Ovary (tissue), 9 donors: ENCODE data around the gene SSBP2. TPM values are rescaled to one million over a fixed set of nuclear protein-coding genes. Genes with fewer than 3 reads are reported as not detected.

Experiments
- DNase-seq, 5 donors: peaks; one replicate each; pipeline ENCODE4 v3.0.0-alpha.2; 2019 to 2020
- H3K27ac ChIP-seq, 2 donors: fragments of 200-600 bp; one replicate each; pipeline versions ENCODE4 v1.5.1 to v1.8.0; 2019 to 2022
- H3K27me3 ChIP-seq: fragments of 200-600 bp; one replicate; pipeline ENCODE4 v1.8.0; 2022
- H3K36me3 ChIP-seq: fragments of 200-600 bp; sonication (generic); one replicate; pipeline ENCODE4 v1.5.1; 2019
- H3K4me1 ChIP-seq: one replicate; pipeline ENCODE4 v1.8.1; 2013; ENCODE audit warnings: mild to moderate bottlenecking, moderate library complexity; ENCODE audit not compliant: insufficient read depth
- H3K4me3 ChIP-seq: fragments of 200-600 bp; sonication (generic); one replicate; pipeline ENCODE4 v1.5.1; 2017
- H3K9me3 ChIP-seq, 2 donors: fragments of 200-600 bp in 1 of 2; sonication (generic) in 1 of 2; one replicate each; pipeline versions ENCODE4 v1.5.1 to v1.8.1; 2013 to 2019; ENCODE audit warnings: mild to moderate bottlenecking in 1 of 2, moderate library complexity in 1 of 2
- EP300 ChIP-seq: sonication (generic); formaldehyde crosslinking; IDR thresholded peaks from one replicate; pipeline ENCODE4 v1.6.1; 2017; ENCODE audit warnings: antibody characterized with exemption
- POLR2A ChIP-seq: fragments of 450-650 bp; IDR thresholded peaks from one replicate; pipeline ENCODE4 v1.6.1; 2017; ENCODE audit warnings: antibody characterized with exemption, mild to moderate bottlenecking, moderate library complexity
- WGBS, 3 donors: extraction: QIAGEN DNeasy Blood & Tissue Kit in 1 of 3; methylation state at CpG; one replicate each; pipeline versions ENCODE4 v1.1.5 to v1.1.7; 2013 to 2017; 5-methylcytosine and 5-hydroxymethylcytosine counted together
- intact Hi-C, 4 donors: fragments of 100-400 bp; cut with DNase I; formaldehyde crosslinking; loops; one replicate each; pipeline versions ENCODE4 v1.11.0 to v1.15.1; 2022 to 2023
- polyA plus RNA-seq, 2 donors: library from polyadenylated mRNA; stranded (reverse); fragments of 200-250 nt in 1 of 2; fragments of 350-450 nt in 1 of 2; fragmentation: Illumina TruSeq in 1 of 2; extraction: RNeasy Lipid Tissue Mini Kit (QIAGEN cat#74804) in 1 of 2; gene quantifications; one replicate each; pipeline ENCODE4 v1.2.3, GENCODE V29; 2013 to 2014
- total RNA-seq, 7 donors: library from RNA; depleted of rRNA in 2 of 7; stranded (reverse); fragments of >200 nt in 2 of 7; fragmentation: NEBNext Ultra II Directional in 3 of 7; extraction: Animal tissue kit (Norgen Biotek cat#: 25700) in 3 of 7; gene quantifications; one replicate each; pipeline versions ENCODE4 v1.1.0 to v1.2.4, GENCODE V29; 2016 to 2023
- TF ChIP-seq, protein P1 (sequence below), 3 donors: fragments of 450-650 bp in 2 of 3; fragments of 200-600 bp in 1 of 3; IDR thresholded peaks; one replicate each; pipeline versions ENCODE4 v1.5.1 to v1.8.0; 2016 to 2022; ENCODE audit warnings: antibody characterized with exemption in 3 of 3, mild to moderate bottlenecking in 1 of 3
- donor health status: DM: no; HTN: no; CAD: no; lungs with moderate emphysema.
- donor health status: DM: no; HTN: no; CAD: no.
- donor health status: Bipolar disorder and iron deficiency.
- donor health status: DM: yes; HTN: yes; CAD: no.
- donor health status: DM: no; HTN: no; CAD: no.
- donor health status: DM: yes; HTN: yes; CAD: no.

The SSBP2 gene
- total and polyA plus RNA-seq, 9 donors, result 40.5 to 126 (median 78.2) TPM

DNA sequence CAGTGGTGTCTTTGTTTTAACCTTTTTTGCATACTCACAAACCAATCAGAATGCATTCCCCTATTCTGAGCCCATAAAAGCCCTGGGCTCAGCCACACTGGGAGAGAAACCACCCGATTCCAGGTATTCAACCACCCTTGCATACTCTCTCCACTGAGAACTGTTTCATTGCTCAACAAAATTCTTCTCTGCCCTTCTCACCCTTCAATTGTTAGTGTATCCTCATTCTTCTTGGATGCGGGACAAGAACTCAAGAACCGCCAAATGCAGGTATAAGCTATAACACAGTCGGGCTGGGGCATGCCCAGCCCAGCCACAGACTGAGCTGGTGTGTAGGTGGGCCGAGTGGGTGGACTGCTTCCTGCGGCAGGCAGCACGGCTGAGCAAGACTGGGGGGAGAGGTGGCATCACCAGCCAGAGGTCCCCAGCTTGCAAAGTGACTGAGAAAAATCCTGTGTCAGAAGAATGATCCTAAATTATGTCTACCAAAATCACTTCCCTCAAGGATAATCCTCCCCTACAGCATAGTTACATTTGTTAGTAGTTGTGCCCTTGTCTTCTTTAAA lies 141.0 kb downstream of the SSBP2 start:
- H3K36me3 ChIP-seq, result no peaks in the 10 kb centered on the region
- intact Hi-C loops, result no loop called here
- H3K27me3 ChIP-seq, result no peaks in the 10 kb centered on the region
- TF ChIP-seq, protein P1, sequence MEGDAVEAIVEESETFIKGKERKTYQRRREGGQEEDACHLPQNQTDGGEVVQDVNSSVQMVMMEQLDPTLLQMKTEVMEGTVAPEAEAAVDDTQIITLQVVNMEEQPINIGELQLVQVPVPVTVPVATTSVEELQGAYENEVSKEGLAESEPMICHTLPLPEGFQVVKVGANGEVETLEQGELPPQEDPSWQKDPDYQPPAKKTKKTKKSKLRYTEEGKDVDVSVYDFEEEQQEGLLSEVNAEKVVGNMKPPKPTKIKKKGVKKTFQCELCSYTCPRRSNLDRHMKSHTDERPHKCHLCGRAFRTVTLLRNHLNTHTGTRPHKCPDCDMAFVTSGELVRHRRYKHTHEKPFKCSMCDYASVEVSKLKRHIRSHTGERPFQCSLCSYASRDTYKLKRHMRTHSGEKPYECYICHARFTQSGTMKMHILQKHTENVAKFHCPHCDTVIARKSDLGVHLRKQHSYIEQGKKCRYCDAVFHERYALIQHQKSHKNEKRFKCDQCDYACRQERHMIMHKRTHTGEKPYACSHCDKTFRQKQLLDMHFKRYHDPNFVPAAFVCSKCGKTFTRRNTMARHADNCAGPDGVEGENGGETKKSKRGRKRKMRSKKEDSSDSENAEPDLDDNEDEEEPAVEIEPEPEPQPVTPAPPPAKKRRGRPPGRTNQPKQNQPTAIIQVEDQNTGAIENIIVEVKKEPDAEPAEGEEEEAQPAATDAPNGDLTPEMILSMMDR (IDR thresholded peaks at IDR 0.05), result no peak
- no peak for TF ChIP-seq POLR2A
- DNase-seq, result no peak
- no peak overlapping the region for H3K27ac ChIP-seq
- H3K9me3 ChIP-seq, result peaks cover 0 to 8% of the 10 kb centered on the region in 2 donors
- no peak overlapping the region for H3K4me3 ChIP-seq
- H3K4me1 ChIP-seq, result no peaks in the 10 kb centered on the region
- 97 to 99% (median 99%) methylated on average over 7 of the region's 7 CpGs for WGBS, 3 donors

DNA sequence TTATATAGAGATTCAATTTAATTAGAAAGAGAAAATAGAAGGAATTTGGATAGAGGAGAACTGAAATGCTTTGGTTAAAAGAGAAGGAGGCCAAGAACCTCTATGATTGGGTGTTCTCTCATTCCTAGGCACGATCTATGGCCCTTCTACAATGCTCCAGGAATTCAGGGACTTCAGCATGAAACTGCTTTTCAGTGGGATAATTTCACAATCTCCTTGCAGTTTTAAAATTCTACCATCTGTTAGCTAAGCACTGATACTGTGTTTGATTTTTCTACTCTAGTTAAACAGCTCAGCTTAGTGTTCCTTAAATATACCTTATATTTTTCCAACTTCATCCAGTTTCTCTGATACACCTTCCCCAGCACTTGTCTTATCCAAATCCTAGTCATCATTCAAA lies 141.9 kb downstream of the SSBP2 start:
- WGBS, 3 donors, result 78 to 96% (median 95%) methylated on average over 1 of the region's 1 CpG

DNA sequence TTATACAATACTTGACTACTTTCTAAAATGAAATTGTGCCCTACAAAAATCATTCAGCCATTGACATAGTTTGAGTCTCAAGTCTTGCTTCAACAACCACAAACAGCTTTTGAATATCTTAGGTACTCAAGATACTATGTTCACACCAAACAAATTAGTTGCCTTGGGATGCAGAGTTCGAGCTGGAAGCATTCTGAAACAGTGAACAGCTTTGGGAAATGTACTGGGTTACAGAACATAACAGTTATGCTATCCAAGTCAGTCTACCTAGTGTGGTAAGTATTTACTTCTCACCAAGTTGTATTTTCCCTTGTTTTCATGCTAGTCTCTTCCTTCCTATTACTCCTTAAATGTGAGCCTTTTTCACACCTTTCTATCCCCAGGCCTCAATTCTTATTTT lies 143.2 kb downstream of the SSBP2 start:
- Histone ChIP-seq H3K36me3 (no peaks in the 10 kb centered on the region), H3K4me3 (no peak overlapping the region), H3K27ac (no peak overlapping the region), H3K9me3 (peaks cover 0 to 8% of the 10 kb centered on the region in 2 donors), H3K4me1 (no peaks in the 10 kb centered on the region), H3K27me3 (no peaks in the 10 kb centered on the region)
- intact Hi-C loops, result no loop called here
- WGBS, 3 donors, result 88 to 97% (median 95%) methylated on average over 1 of the region's 1 CpG
- no peak for DNase-seq
- TF ChIP-seq EP300 (no peak), POLR2A (no peak)
- TF ChIP-seq, protein P1 (IDR thresholded peaks at IDR 0.05), result no peak

More for the DNA sequence above, 141.9 kb downstream of the SSBP2 start:
- H3K36me3 ChIP-seq, result no peaks in the 10 kb centered on the region
- no peak overlapping the region for H3K27ac ChIP-seq
- H3K4me1 ChIP-seq, result no peaks in the 10 kb centered on the region
- no peaks in the 10 kb centered on the region for H3K27me3 ChIP-seq
- peaks cover 0 to 8% of the 10 kb centered on the region in 2 donors for H3K9me3 ChIP-seq
- TF ChIP-seq, protein P1 (IDR thresholded peaks at IDR 0.05), result no peak
- TF ChIP-seq POLR2A, result no peak
- no peak for TF ChIP-seq EP300
- intact Hi-C loops, result no loop called here
- no peak overlapping the region for H3K4me3 ChIP-seq
- no peak for DNase-seq

DNA sequence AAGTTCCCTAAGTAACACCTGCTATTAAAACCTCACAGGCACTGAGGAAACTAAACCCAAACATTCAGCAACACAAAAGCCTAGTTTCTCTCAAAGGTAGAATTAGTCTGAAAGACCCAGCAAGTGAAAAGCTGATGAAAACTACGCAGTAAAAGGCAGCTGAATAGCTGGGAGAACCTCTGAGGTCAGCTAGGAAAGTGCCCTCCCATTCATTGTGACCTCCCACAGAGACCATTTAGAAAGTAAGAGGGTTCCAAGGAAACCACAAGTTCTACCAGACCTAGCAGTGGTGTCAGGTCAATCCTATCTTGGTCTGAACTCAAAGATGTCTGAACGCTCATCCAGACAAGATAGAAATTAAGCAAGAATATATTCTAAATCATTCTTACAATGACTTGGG lies 144.7 kb downstream of the SSBP2 start:
- TF ChIP-seq POLR2A (no peak), EP300 (no peak)
- TF ChIP-seq, protein P1 (IDR thresholded peaks at IDR 0.05), result no peak
- no peak for DNase-seq
- no peaks in the 10 kb centered on the region for H3K27me3 ChIP-seq
- no peaks in the 10 kb centered on the region for H3K4me1 ChIP-seq
- H3K27ac ChIP-seq, result no peak overlapping the region
- 88 to 98% (median 94%) methylated on average over 2 of the region's 2 CpGs for WGBS, 3 donors
- intact Hi-C loops, result no loop called here
- H3K9me3 ChIP-seq, result peaks cover 0 to 8% of the 10 kb centered on the region in 2 donors
- H3K4me3 ChIP-seq, result no peak overlapping the region
- no peaks in the 10 kb centered on the region for H3K36me3 ChIP-seq
